GM12873 (cell line): ENCODE results near the gene ACSBG1.

Experiments
- TF ChIP-seq, protein P1 (sequence below): IDR thresholded peaks from 2 replicates; pipeline ENCODE4 v1.5.1; 2012; ENCODE audit warnings: low read depth, mild to moderate bottlenecking, moderate library complexity, low read length, control low read depth; ENCODE audit not compliant: insufficient read depth; ENCODE audit errors: missing control alignments

ACSBG1 gene

DNA sequence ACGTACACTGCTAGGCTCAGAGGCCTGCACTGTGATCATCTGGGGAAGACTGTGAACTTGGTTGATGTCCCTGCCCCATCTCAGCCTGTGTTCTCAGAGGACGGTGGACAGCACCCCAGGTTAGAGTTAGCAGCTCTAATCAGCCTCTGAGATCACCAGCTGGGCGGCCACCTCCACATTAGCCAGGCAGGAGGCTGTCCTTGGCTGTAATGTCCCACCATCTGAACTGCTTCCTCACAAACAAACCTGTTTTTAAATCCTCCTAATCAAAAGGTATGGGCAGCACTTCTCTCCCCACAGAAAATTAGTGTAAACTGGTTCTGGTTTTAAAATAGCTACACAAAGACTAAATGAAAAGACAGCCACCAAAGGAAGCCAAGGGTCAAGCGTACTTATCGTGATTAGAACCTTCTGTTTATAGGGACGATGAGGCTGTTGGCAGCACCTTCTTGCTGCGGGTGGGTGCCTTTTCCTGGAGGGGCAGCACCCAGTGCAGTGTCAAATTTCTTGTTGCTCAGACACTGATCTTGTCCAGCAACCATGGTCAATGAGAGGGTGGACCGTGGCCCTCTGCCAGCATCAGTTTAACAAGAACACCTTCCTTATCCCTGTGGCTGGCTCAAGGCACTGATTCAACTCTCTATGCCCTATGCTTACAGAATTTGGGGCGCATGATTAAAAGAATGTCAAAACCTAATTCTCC lies 24.6 kb downstream of the ACSBG1 start:
- TF ChIP-seq, protein P1, sequence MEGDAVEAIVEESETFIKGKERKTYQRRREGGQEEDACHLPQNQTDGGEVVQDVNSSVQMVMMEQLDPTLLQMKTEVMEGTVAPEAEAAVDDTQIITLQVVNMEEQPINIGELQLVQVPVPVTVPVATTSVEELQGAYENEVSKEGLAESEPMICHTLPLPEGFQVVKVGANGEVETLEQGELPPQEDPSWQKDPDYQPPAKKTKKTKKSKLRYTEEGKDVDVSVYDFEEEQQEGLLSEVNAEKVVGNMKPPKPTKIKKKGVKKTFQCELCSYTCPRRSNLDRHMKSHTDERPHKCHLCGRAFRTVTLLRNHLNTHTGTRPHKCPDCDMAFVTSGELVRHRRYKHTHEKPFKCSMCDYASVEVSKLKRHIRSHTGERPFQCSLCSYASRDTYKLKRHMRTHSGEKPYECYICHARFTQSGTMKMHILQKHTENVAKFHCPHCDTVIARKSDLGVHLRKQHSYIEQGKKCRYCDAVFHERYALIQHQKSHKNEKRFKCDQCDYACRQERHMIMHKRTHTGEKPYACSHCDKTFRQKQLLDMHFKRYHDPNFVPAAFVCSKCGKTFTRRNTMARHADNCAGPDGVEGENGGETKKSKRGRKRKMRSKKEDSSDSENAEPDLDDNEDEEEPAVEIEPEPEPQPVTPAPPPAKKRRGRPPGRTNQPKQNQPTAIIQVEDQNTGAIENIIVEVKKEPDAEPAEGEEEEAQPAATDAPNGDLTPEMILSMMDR, result no peak

DNA sequence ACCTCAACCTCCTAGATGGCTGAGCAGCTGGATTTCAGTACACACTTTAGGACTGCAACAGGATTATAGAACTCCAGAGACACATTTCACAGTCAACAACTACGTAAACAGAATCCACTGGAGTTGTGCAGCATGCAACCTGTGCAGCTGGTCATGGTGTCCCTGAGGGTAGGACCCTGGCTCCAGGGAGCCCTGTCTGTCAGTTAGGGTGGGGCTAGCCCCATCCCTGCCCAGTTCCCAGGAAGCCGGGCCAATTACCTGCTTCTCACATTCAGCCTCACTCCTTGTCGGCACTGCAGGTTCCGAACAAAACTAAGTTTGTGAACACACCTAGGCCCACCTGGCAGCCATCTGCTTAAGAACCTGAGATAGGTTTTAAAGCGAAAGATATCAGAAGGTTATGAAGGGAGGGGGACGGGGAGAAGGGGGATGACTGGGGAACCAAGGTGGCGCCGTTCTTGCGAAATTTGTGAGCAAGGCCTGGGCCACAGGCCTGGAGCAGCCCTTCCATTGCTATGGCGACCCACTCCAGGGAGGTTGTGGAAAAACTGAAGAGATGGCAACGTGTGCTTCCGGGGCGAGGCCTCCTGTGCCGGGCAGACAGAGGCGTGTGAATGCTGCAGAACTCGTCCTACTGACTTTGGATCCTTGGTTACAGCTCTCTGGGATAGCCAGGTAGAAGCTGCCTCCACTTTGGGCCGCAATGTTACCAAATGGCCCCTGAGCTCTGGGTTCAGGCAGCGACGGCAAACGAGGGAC lies 25.3 kb downstream of the ACSBG1 start:
- TF ChIP-seq, protein P1, result no peak

DNA sequence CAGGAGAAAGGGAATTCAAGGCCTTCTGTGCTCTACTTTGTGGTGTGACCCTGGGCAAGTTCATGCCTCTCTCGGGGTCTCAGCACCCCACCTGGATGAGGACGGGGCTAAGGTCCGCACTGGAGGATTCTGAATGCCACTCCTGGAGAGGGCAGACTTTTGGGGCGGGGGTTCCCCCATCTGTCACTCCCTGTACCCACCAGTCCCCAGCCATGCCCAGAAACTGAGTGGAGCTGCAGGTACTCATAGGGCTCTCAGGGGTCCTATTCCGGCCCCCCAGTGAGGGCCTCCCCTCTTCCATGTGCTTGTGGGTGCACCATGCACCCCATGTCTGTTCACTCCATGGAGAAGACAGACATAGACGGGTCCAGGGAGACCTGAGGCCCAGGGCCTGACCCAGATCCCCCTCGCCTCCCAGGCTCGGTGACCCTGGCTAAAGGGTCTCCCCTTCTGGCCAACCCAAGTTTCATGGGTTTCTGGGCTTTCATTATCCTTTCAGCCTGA lies 26.0 kb downstream of the ACSBG1 start:
- TF ChIP-seq, protein P1, result no peak

DNA sequence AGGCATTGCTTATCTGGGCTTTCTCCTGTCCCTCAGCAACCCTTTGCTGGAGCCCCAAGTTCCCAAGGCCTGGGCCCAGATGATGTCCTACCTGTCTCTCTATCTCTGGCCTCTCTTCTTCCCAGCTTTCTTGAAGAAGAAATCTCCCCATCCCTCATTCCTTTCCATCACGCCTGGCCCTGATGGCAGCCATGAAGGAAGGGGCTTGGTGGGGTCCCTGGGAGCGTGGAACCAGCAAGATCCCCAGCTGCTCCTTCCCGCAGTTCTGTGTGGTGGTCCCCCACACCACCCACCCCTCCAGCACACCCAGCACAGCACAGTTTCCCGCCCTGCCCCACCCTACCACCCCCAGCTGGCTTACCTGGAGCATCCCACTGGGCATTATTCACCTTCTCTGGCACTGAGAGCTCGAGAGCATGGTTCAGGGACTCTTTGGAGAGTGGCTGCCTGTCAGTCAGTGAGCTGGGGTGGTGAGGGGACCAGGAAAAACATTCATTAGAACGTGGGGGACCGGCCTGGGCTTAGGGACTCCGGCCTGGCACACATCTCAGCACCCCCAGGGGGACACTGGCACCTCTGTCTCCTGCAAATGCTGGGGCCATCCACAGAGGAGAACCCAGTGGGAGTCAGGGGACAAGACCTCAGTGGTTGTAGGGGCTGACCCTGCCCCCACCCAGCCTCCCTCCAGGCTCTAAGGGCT lies 26.6 kb downstream of the ACSBG1 start:
- TF ChIP-seq, protein P1, result no peak

DNA sequence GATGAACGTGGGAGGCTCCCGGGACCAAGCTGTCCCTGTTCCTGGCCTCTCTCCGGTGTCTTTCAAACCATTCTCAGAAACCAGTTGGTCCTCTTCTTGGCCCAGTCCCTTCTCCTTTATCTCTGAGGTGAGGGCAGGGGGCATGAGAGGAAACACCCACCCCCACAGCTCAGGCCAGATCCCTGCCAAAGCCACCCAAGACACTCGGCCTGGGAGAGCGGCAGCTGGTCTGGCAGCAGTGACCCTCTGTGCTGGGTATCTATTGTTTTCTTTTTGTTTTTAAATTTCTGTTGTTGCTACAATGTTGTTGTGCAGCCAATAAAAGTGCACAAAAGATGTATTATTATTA lies 27.3 kb downstream of the ACSBG1 start:
- TF ChIP-seq, protein P1, result no peak

DNA sequence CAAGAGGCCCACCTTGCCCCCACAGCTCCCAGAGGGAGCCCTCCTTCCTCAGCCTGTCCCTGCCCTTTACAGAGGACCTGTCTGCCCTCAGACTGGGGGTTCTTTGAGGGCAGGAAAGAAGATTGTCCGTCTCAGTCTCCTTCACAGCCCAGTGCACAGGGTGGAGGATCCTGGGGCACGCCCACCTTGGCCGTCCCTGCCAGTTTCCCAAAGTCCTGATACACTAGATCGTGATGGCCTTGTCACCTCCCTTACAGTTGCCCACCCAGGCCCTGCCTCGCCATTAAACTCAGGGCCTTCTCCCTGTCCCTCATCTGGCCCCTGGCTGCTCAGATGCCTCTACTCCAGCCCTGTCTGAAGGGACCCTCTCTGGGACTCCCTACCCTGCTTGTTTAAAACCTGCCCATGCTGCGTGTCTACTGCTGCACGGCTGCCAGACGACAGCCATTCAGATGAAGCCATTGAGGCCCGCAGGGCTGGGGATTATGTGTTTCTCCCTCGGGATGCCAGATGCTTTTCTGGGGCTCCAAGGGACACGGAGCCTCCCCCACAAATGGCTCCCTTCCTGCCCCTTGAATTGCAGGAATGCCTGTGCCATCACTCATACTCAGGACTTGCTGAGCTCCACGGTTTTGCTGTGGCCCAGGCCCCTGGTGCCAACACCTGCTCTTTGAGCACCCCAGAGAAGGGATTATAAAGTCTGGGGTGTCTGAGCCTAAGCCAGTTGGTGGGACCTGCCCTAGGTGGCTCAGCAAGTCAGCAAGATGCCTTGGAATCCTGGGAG lies 27.8 kb downstream of the ACSBG1 start:
- TF ChIP-seq, protein P1, result no peak
